HG03196 (cell line): ENCODE results near the gene S1PR5.
"Not testable (repeated sequence)": the region's sequence is repeated elsewhere in the genome, so short reads cannot be mapped to it uniquely, and the experiment has no call there.

ENCODE experiments used
- ATAC-seq: cut with Tn5 transposase; IDR thresholded peaks from one replicate; pipeline ENCODE4 v1.9.1; 2021; ENCODE audit not compliant: unreplicated experiment

Gene S1PR5

GRCh38 chr19:10517361-10517759 is at the start of gene S1PR5:
Gene S1PR5 (minus strand): TSS chr19:10517447. CDS start chr19:10515011, 2,436 bp downstream.
- ATAC-seq = no peak

GRCh38 chr19:10566658-10567410 is 49.6 kb upstream of the S1PR5 start:
- ATAC-seq = no peak

- no peak for ATAC-seq
Measured at GRCh38 chr19:10566408-10566657, 49.1 kb upstream of the S1PR5 start.

DNA sequence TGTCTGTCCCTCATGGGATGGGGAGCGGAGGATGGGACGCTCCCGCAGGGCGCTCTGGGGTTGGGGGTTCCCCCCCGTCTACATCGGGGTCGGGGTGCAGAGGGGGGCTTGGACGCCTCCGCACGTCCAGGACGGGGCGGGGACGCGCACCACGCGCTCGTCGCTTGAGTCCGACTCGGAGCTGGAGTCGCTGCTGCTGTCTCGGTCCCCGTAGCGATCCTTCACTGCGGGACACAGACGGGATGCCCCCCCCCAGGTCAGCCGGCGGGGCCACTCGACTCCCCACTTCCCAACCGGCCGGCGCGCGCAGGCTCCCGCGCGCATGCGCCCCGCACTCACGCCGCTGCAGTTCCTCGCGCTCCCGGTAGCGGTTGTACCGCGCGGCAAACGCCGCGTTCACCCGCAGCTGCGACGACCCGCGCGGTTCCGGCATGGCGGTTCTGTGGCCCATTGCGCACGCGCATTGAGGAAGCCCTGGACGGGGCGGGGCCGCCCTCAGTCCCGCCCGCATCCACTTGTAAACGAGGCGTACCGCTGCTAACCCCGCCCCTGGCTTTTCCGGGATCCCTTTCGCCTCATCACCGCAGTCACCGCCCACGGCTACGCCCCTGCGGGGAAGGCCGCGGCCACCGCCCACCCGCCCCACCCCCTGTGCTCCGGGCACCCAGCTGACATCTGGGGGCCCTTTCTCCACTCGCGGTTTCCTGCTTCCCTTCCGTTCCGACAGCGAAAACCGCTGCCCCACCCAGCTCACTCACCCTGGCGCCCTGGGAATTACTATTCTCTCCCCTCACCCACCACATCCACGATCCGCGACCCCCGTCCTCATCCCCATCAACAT is 48.5 kb upstream of the S1PR5 start, which contains the start of gene KRI1:
TSS of gene KRI1 (minus strand) at position 444 of the 841 bp plus-strand sequence. CDS start at position 433, 11 bp downstream.
- peak; percentile 44 for ATAC-seq

DNA sequence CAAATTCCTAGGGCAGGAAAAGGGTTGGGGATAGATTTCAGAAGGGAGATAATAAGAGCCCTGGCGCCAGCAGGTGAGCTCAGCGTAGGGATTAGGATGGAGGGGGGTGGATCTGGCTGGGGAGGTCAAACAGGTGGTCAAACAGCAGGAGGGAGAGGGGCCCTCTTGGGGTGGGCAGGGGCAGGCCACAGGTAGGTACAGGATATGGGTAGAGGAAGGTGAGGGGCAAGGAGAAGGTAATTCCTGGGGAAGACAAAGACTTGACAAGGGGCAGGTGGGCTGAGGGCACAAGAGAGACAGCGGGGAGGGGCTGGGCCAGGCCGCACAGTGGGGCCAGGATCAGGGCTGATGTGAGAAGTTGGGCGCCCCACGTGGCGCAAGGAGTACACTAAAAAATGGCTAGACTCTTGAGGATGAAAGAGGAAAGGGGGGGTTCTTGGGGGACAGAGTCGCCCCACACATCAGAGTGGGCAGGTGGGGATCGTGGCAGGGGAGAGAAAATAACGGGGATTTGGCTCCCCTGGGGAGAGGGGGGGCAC is 47.9 kb upstream of the S1PR5 start:
- ATAC-seq = no peak

DNA sequence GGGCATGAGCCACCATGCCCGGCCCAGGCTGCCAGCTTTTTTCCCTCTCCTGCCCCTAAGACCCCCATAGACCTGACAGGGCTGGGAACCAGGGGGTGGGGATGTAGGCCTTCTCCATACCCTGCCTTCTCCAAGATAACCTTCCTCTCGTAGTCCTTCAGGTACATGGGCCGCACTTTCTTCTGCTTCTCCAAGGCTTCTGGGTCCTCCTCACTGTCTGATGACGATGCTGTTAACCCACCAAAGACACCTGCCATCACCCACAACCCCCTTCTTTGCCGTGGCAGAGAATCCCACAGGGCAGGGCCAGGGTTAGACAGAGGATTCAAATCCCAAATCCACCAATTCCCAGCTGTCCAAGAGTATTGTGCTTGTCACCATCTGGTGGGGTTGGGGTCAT is 45.4 kb upstream of the S1PR5 start:
- no peak for ATAC-seq

GRCh38 chr19:10560154-10560553 is 42.9 kb upstream of the S1PR5 start:
- ATAC-seq = no peak

DNA sequence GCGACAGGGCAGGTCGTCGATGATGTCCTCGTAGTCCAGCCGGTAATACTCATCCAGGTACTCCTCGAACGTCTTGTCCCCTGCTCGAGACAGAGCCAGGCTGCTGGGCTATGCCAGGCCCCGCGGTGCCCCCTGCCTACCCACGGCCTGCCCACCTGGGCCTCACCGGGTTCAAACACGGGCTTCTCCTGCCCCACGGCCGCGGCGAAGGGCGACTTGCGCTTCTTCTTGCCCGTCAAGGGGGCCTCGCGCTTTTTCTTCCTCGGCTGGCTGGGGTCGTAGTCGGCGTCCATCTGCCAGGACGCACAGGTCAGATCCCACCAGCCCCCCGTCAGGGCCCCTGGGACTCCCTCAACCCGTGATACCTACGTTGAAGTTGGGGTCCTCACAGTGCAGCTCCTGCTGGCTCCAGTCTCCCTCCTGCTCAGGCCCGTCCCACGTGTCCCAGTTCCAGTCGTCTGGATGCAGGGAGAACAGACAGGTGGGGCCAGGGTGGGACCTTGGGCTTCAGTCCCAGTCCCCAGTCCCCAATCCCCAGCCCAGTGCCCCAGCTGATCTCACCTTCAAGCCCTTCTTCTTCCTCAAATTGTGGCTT is 40.5 kb upstream of the S1PR5 start:
- no peak for ATAC-seq

DNA sequence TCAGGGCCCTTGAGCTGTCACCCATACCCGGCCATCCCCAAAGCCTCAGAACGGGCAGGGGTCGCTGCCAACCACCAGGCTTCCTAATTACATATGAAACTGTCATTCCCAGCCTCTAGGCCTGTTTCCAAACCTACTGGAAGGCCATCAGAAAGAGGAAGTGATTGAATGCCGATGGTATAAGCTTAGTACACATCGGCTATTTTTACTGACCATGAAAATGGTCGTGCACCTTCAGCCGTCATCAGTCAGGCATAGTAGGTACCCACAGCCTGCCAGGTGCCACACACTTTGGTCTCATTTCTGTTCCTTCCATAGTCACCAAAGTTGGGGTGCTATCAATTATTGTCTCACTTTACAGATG is 38.3 kb upstream of the S1PR5 start:
- ATAC-seq = no peak

GRCh38 chr19:10554760-10555609 is 37.7 kb upstream of the S1PR5 start:
- no peak for ATAC-seq

- peak; percentile 47 for ATAC-seq
Measured at GRCh38 chr19:10553943-10554381, 36.7 kb upstream of the S1PR5 start.

- ATAC-seq = no peak
Measured at GRCh38 chr19:10553087-10553667, 35.9 kb upstream of the S1PR5 start.

DNA sequence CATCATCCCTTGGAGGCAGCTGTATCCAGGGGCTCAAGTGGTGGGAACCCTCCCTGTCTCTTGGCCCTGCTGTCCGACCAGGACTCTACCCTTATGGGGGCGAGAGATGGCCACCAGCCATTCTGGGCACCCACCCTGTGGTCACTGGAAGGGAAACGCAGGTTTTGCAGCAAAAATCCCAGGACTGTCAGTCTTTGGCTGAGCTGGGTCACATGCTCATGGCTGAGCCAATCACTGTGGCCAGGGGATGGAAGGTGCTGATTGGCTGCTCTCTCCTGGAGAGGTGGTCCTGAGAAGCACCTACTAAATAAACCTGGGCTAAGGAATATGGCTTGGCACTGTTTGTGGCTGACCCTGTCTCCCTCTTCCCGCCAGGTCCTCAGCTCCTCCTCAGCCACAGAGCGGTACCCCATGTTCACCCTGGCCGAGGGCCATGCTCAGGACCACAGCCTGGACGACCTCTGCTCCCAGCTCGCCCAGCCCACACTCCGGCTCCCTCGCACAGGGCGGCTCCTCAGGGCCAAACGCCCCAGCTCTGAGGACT is 35.3 kb upstream of the S1PR5 start:
- ATAC-seq = no peak

DNA sequence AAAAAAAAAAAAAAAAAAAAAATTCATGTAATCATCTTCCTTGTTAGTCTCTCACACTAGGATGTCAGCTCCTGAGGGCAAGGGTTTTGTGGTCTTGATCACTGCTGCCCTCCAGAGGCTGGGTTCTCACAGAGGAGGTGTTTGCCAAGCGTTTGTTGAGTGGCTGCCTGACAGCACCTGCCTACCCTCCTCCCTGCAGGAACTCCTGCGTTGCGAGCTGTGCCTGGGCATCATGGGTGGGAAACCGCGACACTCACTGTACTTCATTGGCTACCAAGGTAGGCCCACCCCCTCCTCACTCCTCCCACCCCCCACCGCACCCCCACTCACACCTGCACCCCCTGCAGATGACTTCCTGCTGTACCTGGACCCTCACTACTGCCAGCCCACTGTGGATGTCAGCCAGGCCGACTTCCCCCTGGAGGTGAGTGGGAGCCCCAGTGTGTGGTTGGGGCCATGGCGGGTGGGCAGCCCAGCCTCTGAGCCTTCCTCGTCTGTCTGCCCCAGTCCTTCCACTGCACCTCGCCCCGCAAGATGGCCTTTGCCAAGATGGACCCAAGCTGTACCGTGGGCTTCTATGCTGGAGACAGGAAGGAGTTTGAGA is 34.6 kb upstream of the S1PR5 start:
- ATAC-seq = no peak

- ATAC-seq = not testable (repeated sequence)
Measured at GRCh38 chr19:10551006-10551405, 33.8 kb upstream of the S1PR5 start.

DNA sequence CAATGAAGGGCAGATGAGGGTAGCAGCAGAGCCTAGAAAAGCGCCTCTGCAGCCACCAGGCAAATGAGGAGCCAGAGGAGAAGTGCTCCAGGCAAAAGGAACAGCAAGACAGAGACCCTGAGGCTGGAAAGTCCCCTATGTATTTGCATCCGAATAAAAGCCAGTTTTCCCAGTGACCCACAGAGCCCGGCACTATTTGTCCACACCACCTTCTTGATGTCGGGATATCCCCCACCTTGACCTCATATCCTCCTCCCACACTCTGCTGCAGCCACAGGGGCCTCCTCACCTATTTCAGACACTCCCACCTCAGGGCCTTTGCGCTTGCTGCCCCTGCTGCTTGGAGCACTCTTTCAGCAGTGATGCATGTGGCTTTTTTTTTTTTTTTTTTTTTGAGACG is 33.1 kb upstream of the S1PR5 start:
- ATAC-seq = no peak

- no peak for ATAC-seq
Measured at GRCh38 chr19:10549733-10550132, 32.5 kb upstream of the S1PR5 start.

DNA sequence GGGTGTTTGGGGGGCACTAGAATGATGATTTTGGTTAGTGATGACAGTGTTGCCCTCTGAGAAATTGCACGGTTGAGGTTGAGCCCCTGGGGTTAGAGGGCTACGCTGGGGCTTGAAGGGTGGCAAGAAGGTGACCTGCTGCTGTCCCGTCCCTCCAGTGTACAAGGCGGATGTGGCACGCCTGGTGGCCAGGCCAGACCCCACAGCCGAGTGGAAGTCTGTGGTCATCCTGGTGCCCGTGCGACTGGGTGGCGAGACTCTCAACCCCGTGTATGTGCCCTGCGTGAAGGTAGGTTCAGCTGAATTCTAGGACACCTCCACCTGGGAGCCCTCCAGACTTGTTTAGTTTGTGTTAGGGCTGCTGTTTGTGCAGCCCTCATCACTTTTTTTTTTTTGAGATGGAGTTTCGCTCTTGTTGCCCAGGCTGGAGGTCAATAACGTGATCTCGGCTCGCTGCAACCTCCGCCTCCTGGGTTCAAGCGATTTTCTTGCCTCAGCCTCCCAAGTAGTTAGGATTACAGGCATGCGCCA is 31.6 kb upstream of the S1PR5 start:
- no peak for ATAC-seq

- ATAC-seq = no peak
Measured at GRCh38 chr19:10546817-10547216, 29.6 kb upstream of the S1PR5 start.
